ENCODE data around the gene UBE2V1.

DNA sequence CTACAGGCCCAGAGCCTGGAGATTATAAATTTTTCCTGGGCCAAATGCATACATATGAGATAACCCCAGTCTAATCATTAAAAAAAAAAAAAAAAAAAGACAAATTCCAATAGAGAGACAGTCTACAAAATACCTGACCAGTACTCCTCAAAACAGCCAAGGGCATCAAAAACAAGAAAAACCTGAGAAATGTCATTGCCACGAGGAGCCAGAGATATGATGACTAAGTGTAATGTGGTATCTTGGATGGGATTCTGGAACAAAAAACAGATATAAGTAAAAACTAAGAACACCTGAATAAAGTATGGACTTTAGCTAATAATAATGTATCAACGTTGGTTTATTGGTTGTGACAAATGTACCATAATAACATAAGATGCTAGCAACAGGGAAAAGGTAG, 24.9 kb downstream of the UBE2V1 start:
- TF ChIP-seq, protein P1, sequence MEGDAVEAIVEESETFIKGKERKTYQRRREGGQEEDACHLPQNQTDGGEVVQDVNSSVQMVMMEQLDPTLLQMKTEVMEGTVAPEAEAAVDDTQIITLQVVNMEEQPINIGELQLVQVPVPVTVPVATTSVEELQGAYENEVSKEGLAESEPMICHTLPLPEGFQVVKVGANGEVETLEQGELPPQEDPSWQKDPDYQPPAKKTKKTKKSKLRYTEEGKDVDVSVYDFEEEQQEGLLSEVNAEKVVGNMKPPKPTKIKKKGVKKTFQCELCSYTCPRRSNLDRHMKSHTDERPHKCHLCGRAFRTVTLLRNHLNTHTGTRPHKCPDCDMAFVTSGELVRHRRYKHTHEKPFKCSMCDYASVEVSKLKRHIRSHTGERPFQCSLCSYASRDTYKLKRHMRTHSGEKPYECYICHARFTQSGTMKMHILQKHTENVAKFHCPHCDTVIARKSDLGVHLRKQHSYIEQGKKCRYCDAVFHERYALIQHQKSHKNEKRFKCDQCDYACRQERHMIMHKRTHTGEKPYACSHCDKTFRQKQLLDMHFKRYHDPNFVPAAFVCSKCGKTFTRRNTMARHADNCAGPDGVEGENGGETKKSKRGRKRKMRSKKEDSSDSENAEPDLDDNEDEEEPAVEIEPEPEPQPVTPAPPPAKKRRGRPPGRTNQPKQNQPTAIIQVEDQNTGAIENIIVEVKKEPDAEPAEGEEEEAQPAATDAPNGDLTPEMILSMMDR (IDR thresholded peaks at IDR 0.05; ENCODE audit: extremely low read depth in 1 of 2, insufficient read depth in 1 of 2, low read depth in 1 of 2, low read length in 2 of 2), result no peak
- TF ChIP-seq POLR2A (IDR thresholded peaks at IDR 0.05; ENCODE audit: low read depth, low read length) (no peak), EZH2 (IDR thresholded peaks at IDR 0.05; ENCODE audit: borderline replicate concordance, low read depth, low read length, severe bottlenecking) (no peak)

Measured in endothelial cell of umbilical vein (primary cell).